Measurements from ENCODE around the gene TRNT1.

The TRNT1 gene

DNA sequence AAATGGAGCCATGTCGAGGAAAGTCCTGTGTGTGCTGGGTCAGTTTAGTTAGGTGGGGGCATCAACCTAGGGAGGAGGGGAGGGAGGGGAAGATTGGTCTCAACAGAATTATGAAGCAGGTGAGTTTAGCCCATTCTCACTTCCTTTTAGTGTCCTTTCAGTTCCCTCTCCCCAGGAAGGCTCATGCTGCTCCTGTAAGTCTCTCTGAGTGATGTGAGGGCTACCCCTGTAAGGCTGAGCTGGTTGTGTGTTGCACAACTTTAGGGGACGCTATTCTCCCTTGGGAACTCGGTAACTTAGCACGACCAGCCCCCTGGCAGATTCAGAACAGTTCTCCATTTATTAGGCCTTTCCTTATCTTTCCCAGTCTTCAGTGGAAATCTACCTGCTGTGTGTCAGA lies 37.7 kb upstream of the TRNT1 start:
- TF ChIP-seq NFIC (IDR thresholded peaks at IDR 0.05): no peak

GRCh38 chr3:3097958-3098357 lies 28.8 kb upstream of the TRNT1 start:
- no peak for TF ChIP-seq TEAD4 (IDR thresholded peaks at IDR 0.05)

- TF ChIP-seq, protein P1, sequence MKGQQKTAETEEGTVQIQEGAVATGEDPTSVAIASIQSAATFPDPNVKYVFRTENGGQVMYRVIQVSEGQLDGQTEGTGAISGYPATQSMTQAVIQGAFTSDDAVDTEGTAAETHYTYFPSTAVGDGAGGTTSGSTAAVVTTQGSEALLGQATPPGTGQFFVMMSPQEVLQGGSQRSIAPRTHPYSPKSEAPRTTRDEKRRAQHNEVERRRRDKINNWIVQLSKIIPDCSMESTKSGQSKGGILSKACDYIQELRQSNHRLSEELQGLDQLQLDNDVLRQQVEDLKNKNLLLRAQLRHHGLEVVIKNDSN (IDR thresholded peaks at IDR 0.05): no peak
- TF ChIP-seq NFIC (IDR thresholded peaks at IDR 0.05) (no peak), EGR1 (IDR thresholded peaks at IDR 0.05) (no peak), ZBTB7A (IDR thresholded peaks at IDR 0.05; ENCODE audit: low read depth) (no peak), TEAD4 (IDR thresholded peaks at IDR 0.05) (no peak), CEBPB (IDR thresholded peaks at IDR 0.05) (no peak), RAD21 (IDR thresholded peaks at IDR 0.05; ENCODE audit: low read depth) (no peak), CREB1 (IDR thresholded peaks at IDR 0.05; ENCODE audit: low read depth) (no peak), FOXM1 (IDR thresholded peaks at IDR 0.05; ENCODE audit: borderline replicate concordance, low read depth) (no peak), MAX (IDR thresholded peaks at IDR 0.05) (no peak), EP300 (IDR thresholded peaks at IDR 0.05; ENCODE audit: borderline replicate concordance) (no peak), TCF12 (IDR thresholded peaks at IDR 0.05; ENCODE audit: low read depth) (no peak), TAF1 (IDR thresholded peaks at IDR 0.05; ENCODE audit: low read depth) (no peak), YY1 (IDR thresholded peaks at IDR 0.05; ENCODE audit: low read depth) (no peak)
- TF ChIP-seq, protein P2, sequence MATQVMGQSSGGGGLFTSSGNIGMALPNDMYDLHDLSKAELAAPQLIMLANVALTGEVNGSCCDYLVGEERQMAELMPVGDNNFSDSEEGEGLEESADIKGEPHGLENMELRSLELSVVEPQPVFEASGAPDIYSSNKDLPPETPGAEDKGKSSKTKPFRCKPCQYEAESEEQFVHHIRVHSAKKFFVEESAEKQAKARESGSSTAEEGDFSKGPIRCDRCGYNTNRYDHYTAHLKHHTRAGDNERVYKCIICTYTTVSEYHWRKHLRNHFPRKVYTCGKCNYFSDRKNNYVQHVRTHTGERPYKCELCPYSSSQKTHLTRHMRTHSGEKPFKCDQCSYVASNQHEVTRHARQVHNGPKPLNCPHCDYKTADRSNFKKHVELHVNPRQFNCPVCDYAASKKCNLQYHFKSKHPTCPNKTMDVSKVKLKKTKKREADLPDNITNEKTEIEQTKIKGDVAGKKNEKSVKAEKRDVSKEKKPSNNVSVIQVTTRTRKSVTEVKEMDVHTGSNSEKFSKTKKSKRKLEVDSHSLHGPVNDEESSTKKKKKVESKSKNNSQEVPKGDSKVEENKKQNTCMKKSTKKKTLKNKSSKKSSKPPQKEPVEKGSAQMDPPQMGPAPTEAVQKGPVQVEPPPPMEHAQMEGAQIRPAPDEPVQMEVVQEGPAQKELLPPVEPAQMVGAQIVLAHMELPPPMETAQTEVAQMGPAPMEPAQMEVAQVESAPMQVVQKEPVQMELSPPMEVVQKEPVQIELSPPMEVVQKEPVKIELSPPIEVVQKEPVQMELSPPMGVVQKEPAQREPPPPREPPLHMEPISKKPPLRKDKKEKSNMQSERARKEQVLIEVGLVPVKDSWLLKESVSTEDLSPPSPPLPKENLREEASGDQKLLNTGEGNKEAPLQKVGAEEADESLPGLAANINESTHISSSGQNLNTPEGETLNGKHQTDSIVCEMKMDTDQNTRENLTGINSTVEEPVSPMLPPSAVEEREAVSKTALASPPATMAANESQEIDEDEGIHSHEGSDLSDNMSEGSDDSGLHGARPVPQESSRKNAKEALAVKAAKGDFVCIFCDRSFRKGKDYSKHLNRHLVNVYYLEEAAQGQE (IDR thresholded peaks at IDR 0.05; ENCODE audit: low read depth): no peak
Observed at GRCh38 chr3:3101660-3102458, 24.9 kb upstream of the TRNT1 start.

DNA sequence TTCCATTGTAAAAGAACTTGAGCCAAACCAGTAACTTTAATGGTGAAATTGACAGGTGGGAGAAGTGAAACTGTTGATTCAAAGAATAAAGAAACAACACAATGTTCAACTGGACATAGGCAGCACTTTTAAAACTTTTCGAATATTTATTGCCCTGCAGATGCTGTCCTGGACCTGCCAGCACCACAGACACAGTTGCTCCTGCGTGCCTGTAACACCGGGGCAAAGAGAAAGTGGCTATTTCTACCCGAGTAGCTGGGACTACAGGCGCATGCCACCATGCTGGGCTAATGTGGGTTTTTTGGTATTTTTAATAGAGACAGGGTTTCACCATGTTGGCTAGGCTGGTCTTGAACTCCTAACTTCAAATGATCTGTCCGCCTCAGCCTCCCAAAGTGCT lies 24.0 kb upstream of the TRNT1 start:
- TF ChIP-seq ZBTB7A (IDR thresholded peaks at IDR 0.05; ENCODE audit: low read depth) (no peak), EGR1 (IDR thresholded peaks at IDR 0.05) (no peak), NFIC (IDR thresholded peaks at IDR 0.05) (no peak)

DNA sequence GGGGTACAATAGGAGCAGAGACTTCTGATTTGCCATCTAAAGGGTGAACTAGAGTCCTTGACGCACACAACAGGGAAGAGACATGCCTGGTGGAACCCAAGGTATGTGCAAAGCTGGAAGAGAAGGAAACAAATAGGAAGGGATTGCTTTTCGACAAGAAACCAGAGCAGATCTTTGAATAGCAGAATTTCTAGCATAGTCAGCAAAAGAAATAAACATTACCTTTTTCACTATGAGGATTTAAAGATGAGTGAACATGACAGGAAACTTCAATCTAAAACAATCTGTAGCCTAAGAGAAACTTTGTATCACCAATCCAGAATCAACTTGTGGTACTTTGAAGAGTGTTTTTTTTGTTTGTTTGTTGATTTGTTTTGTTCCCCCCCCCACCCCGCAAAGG lies 21.5 kb upstream of the TRNT1 start:
- TF ChIP-seq EP300 (IDR thresholded peaks at IDR 0.05; ENCODE audit: borderline replicate concordance) (no peak), RAD21 (IDR thresholded peaks at IDR 0.05; ENCODE audit: low read depth) (no peak), ZBTB7A (IDR thresholded peaks at IDR 0.05; ENCODE audit: low read depth) (no peak), TCF12 (IDR thresholded peaks at IDR 0.05; ENCODE audit: low read depth) (no peak), MAX (IDR thresholded peaks at IDR 0.05) (no peak), EGR1 (IDR thresholded peaks at IDR 0.05) (no peak), CEBPB (IDR thresholded peaks at IDR 0.05) (no peak), FOXM1 (IDR thresholded peaks at IDR 0.05; ENCODE audit: borderline replicate concordance, low read depth) (no peak), CREB1 (IDR thresholded peaks at IDR 0.05; ENCODE audit: low read depth) (no peak), TAF1 (IDR thresholded peaks at IDR 0.05; ENCODE audit: low read depth) (no peak)
- TF ChIP-seq, protein P2 (IDR thresholded peaks at IDR 0.05; ENCODE audit: low read depth): no peak

DNA sequence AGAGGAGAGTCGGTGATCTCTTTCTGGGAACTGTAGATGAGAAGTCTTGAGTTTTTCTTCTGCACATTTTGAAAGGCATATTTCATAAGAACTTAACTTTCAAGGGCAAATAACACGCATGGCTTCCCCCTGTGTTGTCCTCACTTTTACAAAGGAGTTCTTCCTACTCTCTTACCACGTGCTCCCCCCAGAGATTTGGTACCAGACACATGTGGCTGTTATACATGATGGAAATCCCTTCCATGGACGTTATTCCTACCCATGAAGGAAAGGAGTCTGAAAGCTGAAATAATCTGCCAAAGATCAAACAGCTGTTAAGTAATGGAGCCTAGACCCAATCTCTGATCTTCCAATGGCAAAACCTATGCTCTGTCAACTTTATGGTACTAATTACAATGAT lies 20.9 kb upstream of the TRNT1 start:
- TF ChIP-seq, protein P1 (IDR thresholded peaks at IDR 0.05): no peak
- TF ChIP-seq CEBPB (IDR thresholded peaks at IDR 0.05) (no peak), ZBTB7A (IDR thresholded peaks at IDR 0.05; ENCODE audit: low read depth) (no peak), TCF12 (IDR thresholded peaks at IDR 0.05; ENCODE audit: low read depth) (no peak), RAD21 (IDR thresholded peaks at IDR 0.05; ENCODE audit: low read depth) (no peak), YY1 (IDR thresholded peaks at IDR 0.05; ENCODE audit: low read depth) (no peak), TEAD4 (IDR thresholded peaks at IDR 0.05) (no peak)

DNA sequence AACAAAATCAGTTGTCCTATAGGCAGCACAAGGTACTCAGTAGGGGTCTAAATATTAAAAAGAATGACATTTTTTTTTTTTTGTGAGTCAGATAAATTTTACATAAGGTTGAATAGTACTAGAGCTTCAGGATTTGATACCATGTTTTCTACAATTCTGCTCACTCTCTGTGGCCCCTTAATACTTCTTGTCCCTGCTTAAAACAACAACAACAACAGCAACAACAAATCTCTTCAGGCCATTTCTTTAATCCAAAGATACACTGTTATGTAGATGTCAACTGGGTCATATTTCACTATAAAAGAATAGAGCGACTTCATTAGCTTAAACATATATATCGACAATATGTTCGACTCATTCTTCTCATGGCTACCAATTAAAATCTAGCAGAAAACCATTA lies 19.6 kb upstream of the TRNT1 start:
- TF ChIP-seq EGR1 (IDR thresholded peaks at IDR 0.05) (no peak), TAF1 (IDR thresholded peaks at IDR 0.05; ENCODE audit: low read depth) (no peak), FOXM1 (IDR thresholded peaks at IDR 0.05; ENCODE audit: borderline replicate concordance, low read depth) (no peak), MAX (IDR thresholded peaks at IDR 0.05) (no peak), RAD21 (IDR thresholded peaks at IDR 0.05; ENCODE audit: low read depth) (no peak), TCF12 (IDR thresholded peaks at IDR 0.05; ENCODE audit: low read depth) (no peak)
- TF ChIP-seq, protein P1 (IDR thresholded peaks at IDR 0.05): no peak
- TF ChIP-seq, protein P2 (IDR thresholded peaks at IDR 0.05; ENCODE audit: low read depth): no peak

All from Ishikawa (cell line).